ENCODE measurements around the gene ZRANB3.
"Not testable (repeated sequence)": the region's sequence is repeated elsewhere in the genome, so short reads cannot be mapped to it uniquely, and the experiment has no call there.

Gene ZRANB3

GRCh38 chr2:135094508-135094907 is 436.5 kb downstream of the ZRANB3 start:
- H3K4me3 ChIP-seq (ENCODE audit: low read depth, low read length) = no peak overlapping the region
- H3K27ac ChIP-seq = no peak overlapping the region
- H3K9me3 ChIP-seq (ENCODE audit: severe bottlenecking) = no peaks in the 10 kb centered on the region
- no peak for TF ChIP-seq CTCF (IDR thresholded peaks at IDR 0.05; ENCODE audit: low read depth, low read length)
- no peaks in the 10 kb centered on the region for H3K27me3 ChIP-seq (ENCODE audit: insufficient read depth, low read depth, severe bottlenecking)
- DNase-seq = no peak
- H3K36me3 ChIP-seq = peaks cover 15% of the 10 kb centered on the region

- peaks cover 20% of the 10 kb centered on the region for H3K36me3 ChIP-seq
- no peak for DNase-seq
- no peak for TF ChIP-seq CTCF (IDR thresholded peaks at IDR 0.05; ENCODE audit: low read depth, low read length)
- H3K27ac ChIP-seq = no peak overlapping the region
- H3K9me3 ChIP-seq (ENCODE audit: severe bottlenecking) = no peaks in the 10 kb centered on the region
- H3K27me3 ChIP-seq (ENCODE audit: insufficient read depth, low read depth, severe bottlenecking) = no peaks in the 10 kb centered on the region
- no peak overlapping the region for H3K4me3 ChIP-seq (ENCODE audit: low read depth, low read length)
Measured at GRCh38 chr2:135093670-135094330, 437.2 kb downstream of the ZRANB3 start.

GRCh38 chr2:135093193-135093592 is 437.8 kb downstream of the ZRANB3 start:
- Histone ChIP-seq H3K36me3 (peaks cover 20% of the 10 kb centered on the region), H3K4me3 (ENCODE audit: low read depth, low read length) (no peak overlapping the region), H3K9me3 (ENCODE audit: severe bottlenecking) (no peaks in the 10 kb centered on the region), H3K27ac (no peak overlapping the region), H3K27me3 (ENCODE audit: insufficient read depth, low read depth, severe bottlenecking) (no peaks in the 10 kb centered on the region)
- TF ChIP-seq CTCF (IDR thresholded peaks at IDR 0.05; ENCODE audit: low read depth, low read length) = no peak
- no peak for DNase-seq

GRCh38 chr2:135091681-135092080 is 439.3 kb downstream of the ZRANB3 start:
- no peak for TF ChIP-seq CTCF (IDR thresholded peaks at IDR 0.05; ENCODE audit: low read depth, low read length)
- no peak overlapping the region for H3K4me3 ChIP-seq (ENCODE audit: low read depth, low read length)
- H3K27me3 ChIP-seq (ENCODE audit: insufficient read depth, low read depth, severe bottlenecking) = no peaks in the 10 kb centered on the region
- H3K9me3 ChIP-seq (ENCODE audit: severe bottlenecking) = no peaks in the 10 kb centered on the region
- peaks cover 20% of the 10 kb centered on the region for H3K36me3 ChIP-seq
- no peak overlapping the region for H3K27ac ChIP-seq
- no peak for DNase-seq

GRCh38 chr2:135089597-135089996 is 441.4 kb downstream of the ZRANB3 start:
- not testable (repeated sequence) for DNase-seq; H3K27ac ChIP-seq; H3K9me3 ChIP-seq (ENCODE audit: severe bottlenecking); H3K27me3 ChIP-seq (ENCODE audit: insufficient read depth, low read depth, severe bottlenecking); H3K4me3 ChIP-seq (ENCODE audit: low read depth, low read length)
- H3K36me3 ChIP-seq = peaks cover 12% of the 10 kb centered on the region
